Parathyroid adenoma (tissue), 2 donors: ENCODE results near the gene TSPAN18.

ENCODE experiments used
- H2AFZ ChIP-seq: fragments of 300-600 bp; sonication (generic); one replicate; pipeline ENCODE4 v1.7.0; 2017; ENCODE audit warnings: antibody characterized with exemption, mild to moderate bottlenecking
- H3K27ac ChIP-seq: fragments of 300-600 bp; sonication (generic); one replicate; pipeline ENCODE4 v1.7.0; 2017
- H3K27me3 ChIP-seq: fragments of 300-600 bp; sonication (generic); one replicate; pipeline ENCODE4 v1.7.0; 2017; ENCODE audit warnings: low read length; ENCODE audit not compliant: control insufficient read depth, insufficient read depth
- H3K36me3 ChIP-seq: fragments of 300-600 bp; sonication (generic); one replicate; pipeline ENCODE4 v1.7.0; 2017; ENCODE audit warnings: low read length; ENCODE audit not compliant: control insufficient read depth, insufficient read depth
- H3K4me1 ChIP-seq: fragments of 300-600 bp; sonication (generic); one replicate; pipeline ENCODE4 v1.7.0; 2017; ENCODE audit warnings: control low read depth
- H3K4me2 ChIP-seq: fragments of 300-600 bp; sonication (generic); one replicate; pipeline ENCODE4 v1.7.0; 2017; ENCODE audit warnings: low read length
- H3K4me3 ChIP-seq: fragments of 300-600 bp; sonication (generic); one replicate; pipeline ENCODE4 v1.7.0; 2017; ENCODE audit warnings: low read depth, low read length
- H3K79me2 ChIP-seq: fragments of 300-600 bp; sonication (generic); one replicate; pipeline ENCODE4 v1.7.0; 2017; ENCODE audit warnings: control low read depth
- H3K9ac ChIP-seq: fragments of 300-600 bp; sonication (generic); one replicate; pipeline ENCODE4 v1.7.0; 2017; ENCODE audit warnings: mild to moderate bottlenecking
- H3K9me3 ChIP-seq: fragments of 300-600 bp; sonication (generic); one replicate; pipeline ENCODE4 v1.7.0; 2017; ENCODE audit warnings: low read length; ENCODE audit not compliant: control insufficient read depth
- CTCF ChIP-seq: fragments of 300-600 bp; sonication (generic); IDR thresholded peaks from one replicate; pipeline ENCODE4 v1.7.0; 2017; ENCODE audit warnings: antibody characterized with exemption, mild to moderate bottlenecking
- donor health status: primary hyperparathyroidism.

The TSPAN18 gene

DNA sequence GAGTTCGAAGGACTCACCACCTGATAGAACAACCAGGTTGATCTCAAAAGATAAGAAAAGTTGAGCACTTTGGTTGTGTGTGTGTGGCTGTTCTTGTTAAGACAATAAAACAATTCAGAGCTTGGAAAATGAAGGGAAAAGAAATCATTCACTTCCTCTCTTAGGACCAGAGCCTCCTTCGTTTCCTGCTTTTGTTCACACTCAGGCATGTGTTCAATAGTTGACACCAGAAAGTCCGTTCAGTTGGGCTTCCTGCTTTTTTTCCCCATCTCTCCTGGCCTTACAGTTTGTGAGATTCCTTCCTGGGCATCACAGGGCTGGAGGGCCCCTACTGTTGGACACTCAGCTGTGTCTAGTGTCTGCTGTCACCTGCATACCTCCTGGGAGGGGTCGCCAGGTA is 48.0 kb downstream of the TSPAN18 start:
- Histone ChIP-seq H3K9ac (no peak overlapping the region), H3K27me3 (no peaks in the 10 kb centered on the region), H2AFZ (no peak overlapping the region), H3K79me2 (no peaks in the 10 kb centered on the region), H3K36me3 (no peaks in the 10 kb centered on the region), H3K4me3 (no peak overlapping the region), H3K9me3 (no peaks in the 10 kb centered on the region), H3K27ac (no peak overlapping the region), H3K4me1 (no peaks in the 10 kb centered on the region), H3K4me2 (no peak overlapping the region)
- TF ChIP-seq CTCF: no peak

- H3K9me3 ChIP-seq: no peaks in the 10 kb centered on the region
- no peak overlapping the region for H2AFZ ChIP-seq
- H3K4me2 ChIP-seq: no peak overlapping the region
- H3K4me1 ChIP-seq: no peaks in the 10 kb centered on the region
- no peaks in the 10 kb centered on the region for H3K36me3 ChIP-seq
- no peaks in the 10 kb centered on the region for H3K79me2 ChIP-seq
- H3K4me3 ChIP-seq: no peak overlapping the region
- no peak overlapping the region for H3K27ac ChIP-seq
- peak; percentile 34 for TF ChIP-seq CTCF
- H3K9ac ChIP-seq: no peak overlapping the region
- H3K27me3 ChIP-seq: no peaks in the 10 kb centered on the region
Observed at GRCh38 chr11:44775366-44775984, 48.7 kb downstream of the TSPAN18 start.

- Histone ChIP-seq H3K4me1 (no peaks in the 10 kb centered on the region), H3K4me3 (no peak overlapping the region), H2AFZ (no peak overlapping the region), H3K27ac (no peak overlapping the region), H3K4me2 (no peak overlapping the region), H3K36me3 (no peaks in the 10 kb centered on the region), H3K27me3 (no peaks in the 10 kb centered on the region), H3K9me3 (no peaks in the 10 kb centered on the region), H3K79me2 (no peaks in the 10 kb centered on the region), H3K9ac (no peak overlapping the region)
- no peak for TF ChIP-seq CTCF
Observed at GRCh38 chr11:44775985-44776446, 49.3 kb downstream of the TSPAN18 start.

- H3K4me1 ChIP-seq: no peaks in the 10 kb centered on the region
Observed at GRCh38 chr11:44776551-44777208, 49.9 kb downstream of the TSPAN18 start.

More at GRCh38 chr11:44776551-44777208, 49.9 kb downstream of the TSPAN18 start:
- no peaks in the 10 kb centered on the region for H3K36me3 ChIP-seq
- H3K4me3 ChIP-seq: no peak overlapping the region
- no peak overlapping the region for H3K4me2 ChIP-seq
- no peaks in the 10 kb centered on the region for H3K79me2 ChIP-seq
- H3K9ac ChIP-seq: no peak overlapping the region
- no peak overlapping the region for H2AFZ ChIP-seq
- H3K27me3 ChIP-seq: no peaks in the 10 kb centered on the region
- TF ChIP-seq CTCF: no peak
- no peaks in the 10 kb centered on the region for H3K9me3 ChIP-seq
- H3K27ac ChIP-seq: no peak overlapping the region
